ENCODE measurements around the gene CIAO1. TPM values are rescaled to one million over a fixed set of nuclear protein-coding genes. Genes with fewer than 3 reads are reported as not detected.
A peak's percentile ranks its signal among the peaks of the same experiment; 100 is the strongest.

CIAO1 gene
- total and polyA plus RNA-seq, 2 of the 13 experiments (the other 11 are each of a cell fraction or from before 2014, with no cell fraction given): 99.3 to 120 TPM

DNA sequence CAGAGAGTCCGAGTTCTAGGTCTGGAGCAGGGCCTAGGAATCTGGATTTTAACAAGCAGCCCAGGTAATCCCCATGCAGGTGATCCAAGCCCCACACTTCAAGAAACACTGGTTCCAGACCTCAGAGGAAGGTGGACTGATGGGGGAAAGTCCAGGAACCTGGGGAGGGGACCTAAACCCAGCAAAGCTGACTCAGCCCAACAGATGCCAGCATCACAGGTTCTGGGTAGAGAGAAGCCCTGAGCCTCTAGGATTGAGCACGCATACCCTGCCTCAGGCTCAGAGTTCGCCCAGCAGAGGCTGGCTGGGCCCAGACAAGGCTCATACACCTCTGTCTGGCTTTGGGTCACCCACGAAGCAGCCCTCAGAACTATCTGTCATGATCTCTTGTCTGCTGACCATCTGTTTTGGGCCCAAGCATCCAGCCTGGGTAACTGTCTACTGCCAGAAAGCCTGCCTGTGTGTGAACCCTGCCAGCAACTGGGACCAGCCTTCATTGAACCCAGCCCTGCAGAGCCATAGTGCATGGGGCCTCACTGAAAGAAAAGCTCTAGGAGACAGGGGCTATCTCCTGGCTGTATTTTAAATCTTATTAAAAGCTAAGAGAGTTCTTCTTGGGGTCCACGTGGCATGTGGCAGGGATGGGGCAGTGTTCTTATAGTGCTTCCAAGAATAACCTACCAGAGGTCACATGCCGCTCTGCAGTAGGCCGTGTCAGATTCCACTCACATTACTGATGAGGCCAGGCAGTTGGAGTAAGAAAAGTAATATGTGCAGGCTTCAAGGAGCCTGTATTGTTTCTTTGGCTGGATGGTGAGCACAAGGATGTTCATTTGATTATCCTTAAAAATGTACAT lies 7.6 kb upstream of the CIAO1 start (continued):
- TF ChIP-seq MAFK (conservative IDR thresholded peaks at IDR 0.05 in 1 of 2, IDR thresholded peaks at IDR 0.05 in 1 of 2; ENCODE audit: low read length in 2 of 2) (peak; percentile 19 to 29; a peak in 2 of 4 replicates), RXRA (CRISPR knock-in tag; IDR thresholded peaks at IDR 0.05) (no peak)

DNA sequence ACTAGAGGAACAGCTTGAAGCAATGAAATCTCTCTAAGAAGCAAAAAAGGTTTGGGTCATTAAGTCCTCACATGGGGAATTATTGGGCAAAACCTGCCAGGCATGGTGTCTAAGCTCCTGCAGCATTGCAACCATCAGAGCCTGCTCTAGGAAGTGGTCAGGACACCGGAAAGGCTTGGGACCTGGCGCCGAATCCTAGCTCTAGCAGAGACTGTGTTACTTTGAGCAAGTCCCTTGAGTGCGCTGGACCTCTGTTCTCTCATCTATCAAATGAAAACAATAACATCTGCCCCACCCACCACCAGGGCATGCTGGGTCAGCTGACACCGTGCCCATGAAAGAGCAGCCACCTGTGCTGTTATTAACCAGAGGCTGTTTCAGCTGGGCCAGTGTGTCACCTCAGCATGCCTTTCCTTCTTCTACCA lies 6.5 kb upstream of the CIAO1 start:
- 81% methylated on average over 5 of the region's 5 CpGs for WGBS (ENCODE audit: low lambda C conversion rate)
- ATAC-seq (peak; percentile 0; the same call in 1 of the 3 replicates), DNase-seq (ENCODE audit: low spot score) (peak; percentile 21), FAIRE-seq (no peak)
- peak overlapping the region; percentile 92 for H3K27ac ChIP-seq (ENCODE audit: extremely low read length, insufficient read depth, low read length)
- ChIA-PET CTCF (ENCODE audit: low intra/inter-chr PET ratio, low total read pairs) (interaction anchor here (1.0 kb wide), 1 partner anchor 51 kb away, joined by 3 read pairs; the partner anchor contains the start of gene STARD7), POLR2A (interaction anchor here (0.6 to 4.4 kb wide), 11 partner anchors 8 to 149 kb away, joined by 3 to 91 read pairs (median 9); partner anchors contain the start of genes SNRNP200 and STARD7)
- BruUV-seq (replicated peaks): no TSS peak
- H3K9ac ChIP-seq (ENCODE audit: insufficient read depth, low read depth, low read length): peak overlapping the region; percentile 66
- H3K9me3 ChIP-seq (ENCODE audit: low read length): no peaks in the 10 kb centered on the region
- no peaks in the 10 kb centered on the region for H3K27me3 ChIP-seq (ENCODE audit: control insufficient read depth in 1 of 2, insufficient read depth in 2 of 2, low read length in 2 of 2)
- peaks cover 18 to 42% of the 10 kb centered on the region in 2 experiments for H3K36me3 ChIP-seq (replicated peaks in 1 of 2; ENCODE audit: control insufficient read depth in 1 of 2, insufficient read depth in 2 of 2, low read length in 2 of 2)
- H3K4me3 ChIP-seq (replicated peaks in 1 of 3; ENCODE audit: insufficient read depth in 1 of 3, low read depth in 2 of 3, low read length in 3 of 3): peak overlapping the region in 2 of 3 experiments; percentile 12 to 68; a peak in 3 of 6 replicates
- intact Hi-C loops (cut with micrococcal nuclease; ENCODE audit: unreplicated experiment) (no loop called here), in situ Hi-C loops (cut with HindIII; ENCODE audit: extremely low pct_ligation_motif_present, low pct_unique_long_range_greater_than_20kb) (no loop called here)
- H3K4me1 ChIP-seq (ENCODE audit: insufficient read depth, low read length): peaks cover 71% of the 10 kb centered on the region
- peaks cover 56% of the 10 kb centered on the region for H3K79me2 ChIP-seq (ENCODE audit: insufficient read depth, low read length)
- peak overlapping the region; percentile 98 for H3K4me2 ChIP-seq (ENCODE audit: low read depth, low read length)
- H2AFZ ChIP-seq (ENCODE audit: low read length): no peak overlapping the region
- no peaks in the 10 kb centered on the region for H4K20me1 ChIP-seq (ENCODE audit: insufficient read depth, low read length)
- 0 out of 2 replicates have a peak, but pooled peaks have one; percentile 19 for TF ChIP-seq ZNF607 (CRISPR knock-in tag; IDR thresholded peaks at IDR 0.05; ENCODE audit: borderline replicate concordance)
- peak; percentile 13; the same call in 1 of the 2 replicates for TF ChIP-seq TBX2 (CRISPR knock-in tag; IDR thresholded peaks at IDR 0.05; ENCODE audit: borderline replicate concordance)
- TF ChIP-seq, protein P1, sequence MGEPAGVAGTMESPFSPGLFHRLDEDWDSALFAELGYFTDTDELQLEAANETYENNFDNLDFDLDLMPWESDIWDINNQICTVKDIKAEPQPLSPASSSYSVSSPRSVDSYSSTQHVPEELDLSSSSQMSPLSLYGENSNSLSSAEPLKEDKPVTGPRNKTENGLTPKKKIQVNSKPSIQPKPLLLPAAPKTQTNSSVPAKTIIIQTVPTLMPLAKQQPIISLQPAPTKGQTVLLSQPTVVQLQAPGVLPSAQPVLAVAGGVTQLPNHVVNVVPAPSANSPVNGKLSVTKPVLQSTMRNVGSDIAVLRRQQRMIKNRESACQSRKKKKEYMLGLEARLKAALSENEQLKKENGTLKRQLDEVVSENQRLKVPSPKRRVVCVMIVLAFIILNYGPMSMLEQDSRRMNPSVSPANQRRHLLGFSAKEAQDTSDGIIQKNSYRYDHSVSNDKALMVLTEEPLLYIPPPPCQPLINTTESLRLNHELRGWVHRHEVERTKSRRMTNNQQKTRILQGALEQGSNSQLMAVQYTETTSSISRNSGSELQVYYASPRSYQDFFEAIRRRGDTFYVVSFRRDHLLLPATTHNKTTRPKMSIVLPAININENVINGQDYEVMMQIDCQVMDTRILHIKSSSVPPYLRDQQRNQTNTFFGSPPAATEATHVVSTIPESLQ (CRISPR knock-in tag; conservative IDR thresholded peaks at IDR 0.05): 0 out of 2 replicates have a peak, but pooled peaks have one; percentile 27
- no peak for TF ChIP-seq ZFP36L2 (CRISPR knock-in tag; IDR thresholded peaks at IDR 0.05)
- TF ChIP-seq, protein P2, sequence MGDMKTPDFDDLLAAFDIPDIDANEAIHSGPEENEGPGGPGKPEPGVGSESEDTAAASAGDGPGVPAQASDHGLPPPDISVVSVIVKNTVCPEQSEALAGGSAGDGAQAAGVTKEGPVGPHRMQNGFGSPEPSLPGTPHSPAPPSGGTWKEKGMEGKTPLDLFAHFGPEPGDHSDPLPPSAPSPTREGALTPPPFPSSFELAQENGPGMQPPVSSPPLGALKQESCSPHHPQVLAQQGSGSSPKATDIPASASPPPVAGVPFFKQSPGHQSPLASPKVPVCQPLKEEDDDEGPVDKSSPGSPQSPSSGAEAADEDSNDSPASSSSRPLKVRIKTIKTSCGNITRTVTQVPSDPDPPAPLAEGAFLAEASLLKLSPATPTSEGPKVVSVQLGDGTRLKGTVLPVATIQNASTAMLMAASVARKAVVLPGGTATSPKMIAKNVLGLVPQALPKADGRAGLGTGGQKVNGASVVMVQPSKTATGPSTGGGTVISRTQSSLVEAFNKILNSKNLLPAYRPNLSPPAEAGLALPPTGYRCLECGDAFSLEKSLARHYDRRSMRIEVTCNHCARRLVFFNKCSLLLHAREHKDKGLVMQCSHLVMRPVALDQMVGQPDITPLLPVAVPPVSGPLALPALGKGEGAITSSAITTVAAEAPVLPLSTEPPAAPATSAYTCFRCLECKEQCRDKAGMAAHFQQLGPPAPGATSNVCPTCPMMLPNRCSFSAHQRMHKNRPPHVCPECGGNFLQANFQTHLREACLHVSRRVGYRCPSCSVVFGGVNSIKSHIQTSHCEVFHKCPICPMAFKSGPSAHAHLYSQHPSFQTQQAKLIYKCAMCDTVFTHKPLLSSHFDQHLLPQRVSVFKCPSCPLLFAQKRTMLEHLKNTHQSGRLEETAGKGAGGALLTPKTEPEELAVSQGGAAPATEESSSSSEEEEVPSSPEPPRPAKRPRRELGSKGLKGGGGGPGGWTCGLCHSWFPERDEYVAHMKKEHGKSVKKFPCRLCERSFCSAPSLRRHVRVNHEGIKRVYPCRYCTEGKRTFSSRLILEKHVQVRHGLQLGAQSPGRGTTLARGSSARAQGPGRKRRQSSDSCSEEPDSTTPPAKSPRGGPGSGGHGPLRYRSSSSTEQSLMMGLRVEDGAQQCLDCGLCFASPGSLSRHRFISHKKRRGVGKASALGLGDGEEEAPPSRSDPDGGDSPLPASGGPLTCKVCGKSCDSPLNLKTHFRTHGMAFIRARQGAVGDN (CRISPR knock-in tag; IDR thresholded peaks at IDR 0.05): peak; percentile 55
- TF ChIP-seq ZFYVE20 (CRISPR knock-in tag; IDR thresholded peaks at IDR 0.05; ENCODE audit: borderline replicate concordance, low read depth): no peak
- TF ChIP-seq HOXD1 (CRISPR knock-in tag; IDR thresholded peaks at IDR 0.05): no peak
- TF ChIP-seq ZNF160 (CRISPR knock-in tag; IDR thresholded peaks at IDR 0.05): no peak
- TF ChIP-seq ZNF570 (CRISPR knock-in tag; IDR thresholded peaks at IDR 0.05; ENCODE audit: borderline replicate concordance): no peak
- TF ChIP-seq FOXM1 (CRISPR knock-in tag; IDR thresholded peaks at IDR 0.05): no peak
- 0 out of 2 replicates have a peak, but pooled peaks have one; percentile 31 for TF ChIP-seq REPIN1 (CRISPR knock-in tag; IDR thresholded peaks at IDR 0.05; ENCODE audit: borderline replicate concordance, low read depth)

Data from HepG2 (cell line).